ENCODE data around the gene PLA2G4F. TPM values are rescaled to one million over a fixed set of nuclear protein-coding genes. Genes with fewer than 3 reads are reported as not detected.

The PLA2G4F gene
- total and polyA plus RNA-seq, 7 donors, result 0.20 to 5.3 (median 1.9) TPM

DNA sequence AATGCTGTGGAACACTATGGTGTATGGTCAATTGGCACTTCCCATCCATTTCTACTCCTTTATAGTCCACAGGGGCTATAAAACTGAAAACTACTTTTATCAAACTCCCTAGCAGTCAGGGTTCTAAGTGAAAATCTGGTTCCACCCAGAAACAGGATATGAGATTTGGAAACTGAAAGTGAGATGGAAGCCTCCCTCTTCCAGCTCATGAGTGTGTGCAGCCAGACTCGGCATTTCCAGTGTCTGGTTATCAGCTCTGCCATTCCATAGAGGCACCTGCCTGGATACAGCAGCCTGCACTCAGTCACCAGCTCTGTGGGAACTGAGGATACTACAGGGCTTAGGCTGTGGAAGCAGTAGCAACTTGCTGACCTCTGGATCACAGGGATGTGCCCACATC lies 14.7 kb upstream of the PLA2G4F start:
- WGBS, 3 donors, result 58 to 77% (median 69%) methylated on average over 1 of the region's 1 CpG
- Histone ChIP-seq H3K4me1 (no peaks in the 10 kb centered on the region), H3K9me3 (no peaks in the 10 kb centered on the region), H3K27me3 (ENCODE audit: insufficient read depth in 3 of 3, low read length in 2 of 3) (no peaks in the 10 kb centered on the region), H3K27ac (no peak overlapping the region), H3K4me3 (no peak overlapping the region), H3K36me3 (ENCODE audit: insufficient read depth in 1 of 2, low read depth in 1 of 2) (peaks cover 6 to 99% of the 10 kb centered on the region in 2 donors)
- no peak for DNase-seq
- peak in 1 of 4 donors; percentile 27 for ATAC-seq
- TF ChIP-seq, protein P1, sequence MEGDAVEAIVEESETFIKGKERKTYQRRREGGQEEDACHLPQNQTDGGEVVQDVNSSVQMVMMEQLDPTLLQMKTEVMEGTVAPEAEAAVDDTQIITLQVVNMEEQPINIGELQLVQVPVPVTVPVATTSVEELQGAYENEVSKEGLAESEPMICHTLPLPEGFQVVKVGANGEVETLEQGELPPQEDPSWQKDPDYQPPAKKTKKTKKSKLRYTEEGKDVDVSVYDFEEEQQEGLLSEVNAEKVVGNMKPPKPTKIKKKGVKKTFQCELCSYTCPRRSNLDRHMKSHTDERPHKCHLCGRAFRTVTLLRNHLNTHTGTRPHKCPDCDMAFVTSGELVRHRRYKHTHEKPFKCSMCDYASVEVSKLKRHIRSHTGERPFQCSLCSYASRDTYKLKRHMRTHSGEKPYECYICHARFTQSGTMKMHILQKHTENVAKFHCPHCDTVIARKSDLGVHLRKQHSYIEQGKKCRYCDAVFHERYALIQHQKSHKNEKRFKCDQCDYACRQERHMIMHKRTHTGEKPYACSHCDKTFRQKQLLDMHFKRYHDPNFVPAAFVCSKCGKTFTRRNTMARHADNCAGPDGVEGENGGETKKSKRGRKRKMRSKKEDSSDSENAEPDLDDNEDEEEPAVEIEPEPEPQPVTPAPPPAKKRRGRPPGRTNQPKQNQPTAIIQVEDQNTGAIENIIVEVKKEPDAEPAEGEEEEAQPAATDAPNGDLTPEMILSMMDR (IDR thresholded peaks at IDR 0.05), result no peak
- intact Hi-C loops (cut with DNase I), result no loop called here

GRCh38 chr15:42166225-42166940 lies 9.9 kb upstream of the PLA2G4F start:
- intact Hi-C loops (cut with DNase I), result no loop called here
- Histone ChIP-seq H3K36me3 (ENCODE audit: insufficient read depth in 1 of 2, low read depth in 1 of 2) (peaks cover 7 to 99% of the 10 kb centered on the region in 2 donors), H3K4me3 (no peak overlapping the region), H3K27me3 (ENCODE audit: insufficient read depth in 3 of 3, low read length in 2 of 3) (no peaks in the 10 kb centered on the region), H3K9me3 (no peaks in the 10 kb centered on the region), H3K27ac (no peak overlapping the region), H3K4me1 (no peaks in the 10 kb centered on the region)
- TF ChIP-seq, protein P1 (IDR thresholded peaks at IDR 0.05), result no peak
- no peak for ATAC-seq
- WGBS, 3 donors, result 90 to 92% (median 91%) methylated on average over 13 of the region's 13 CpGs
- DNase-seq, result no peak

- ATAC-seq (peak in 1 of 4 donors; percentile 26), DNase-seq (no peak)
- no peaks in the 10 kb centered on the region for H3K9me3 ChIP-seq
- peaks cover 7 to 99% of the 10 kb centered on the region in 2 donors for H3K36me3 ChIP-seq (ENCODE audit: insufficient read depth in 1 of 2, low read depth in 1 of 2)
- TF ChIP-seq, protein P1 (IDR thresholded peaks at IDR 0.05), result no peak
- 92 to 95% (median 94%) methylated on average over 6 of the region's 6 CpGs for WGBS, 3 donors
- H3K4me3 ChIP-seq, result no peak overlapping the region
- no peaks in the 10 kb centered on the region for H3K27me3 ChIP-seq (ENCODE audit: insufficient read depth in 3 of 3, low read length in 2 of 3)
- H3K27ac ChIP-seq, result no peak overlapping the region
- intact Hi-C loops (cut with DNase I), result no loop called here
- H3K4me1 ChIP-seq, result no peaks in the 10 kb centered on the region
Measured at GRCh38 chr15:42165106-42165505, 8.7 kb upstream of the PLA2G4F start.

GRCh38 chr15:42163947-42164550 lies 7.6 kb upstream of the PLA2G4F start:
- Histone ChIP-seq H3K27me3 (ENCODE audit: insufficient read depth in 3 of 3, low read length in 2 of 3) (no peaks in the 10 kb centered on the region), H3K36me3 (ENCODE audit: insufficient read depth in 1 of 2, low read depth in 1 of 2) (peaks cover 5 to 99% of the 10 kb centered on the region in 2 donors), H3K4me3 (no peak overlapping the region), H3K4me1 (peaks cover 4% of the 10 kb centered on the region), H3K27ac (no peak overlapping the region), H3K9me3 (no peaks in the 10 kb centered on the region)
- 73 to 80% (median 75%) methylated on average over 4 of the region's 4 CpGs for WGBS, 3 donors
- no peak for ATAC-seq
- TF ChIP-seq, protein P1 (IDR thresholded peaks at IDR 0.05), result no peak
- no peak for DNase-seq
- intact Hi-C loops (cut with DNase I), result no loop called here

Measured in psoas muscle (tissue), 8 donors.